GM12865 (cell line): ENCODE data around the gene MAPK13.

ENCODE experiments used
- DNase-seq: peaks from one replicate; pipeline ENCODE4 v3.0.0; 2010; ENCODE audit warnings: low read depth
- H3K4me3 ChIP-seq: 2 replicates; pipeline ENCODE4 v1.5.1; 2011; ENCODE audit warnings: mild to moderate bottlenecking, low read depth, low read length, control low read depth
- TF ChIP-seq, protein P1 (sequence below): IDR thresholded peaks from 2 replicates; pipeline ENCODE4 v1.5.1; 2011; ENCODE audit warnings: low read length, control low read depth, low read depth, inconsistent platforms; ENCODE audit not compliant: insufficient read depth; ENCODE audit errors: missing control alignments

The MAPK13 gene

DNA sequence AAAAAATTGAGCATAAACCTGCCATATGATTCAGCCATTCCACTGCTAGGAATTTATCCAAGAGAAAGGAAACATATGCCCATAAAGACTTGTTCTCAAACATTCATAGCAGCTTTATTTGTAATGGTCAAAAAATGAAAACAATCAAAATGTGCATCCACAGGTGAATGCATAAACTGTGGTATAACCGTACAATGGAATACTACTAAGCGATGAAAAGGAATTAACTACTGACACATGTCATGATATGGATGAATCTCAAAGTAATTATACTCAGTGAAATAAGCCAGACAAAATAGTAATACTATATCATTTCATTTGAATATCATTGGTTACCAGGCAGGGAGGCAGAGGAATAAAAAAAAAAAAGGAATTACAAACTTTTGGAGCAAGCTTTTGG lies 40.4 kb downstream of the MAPK13 start:
- TF ChIP-seq, protein P1, sequence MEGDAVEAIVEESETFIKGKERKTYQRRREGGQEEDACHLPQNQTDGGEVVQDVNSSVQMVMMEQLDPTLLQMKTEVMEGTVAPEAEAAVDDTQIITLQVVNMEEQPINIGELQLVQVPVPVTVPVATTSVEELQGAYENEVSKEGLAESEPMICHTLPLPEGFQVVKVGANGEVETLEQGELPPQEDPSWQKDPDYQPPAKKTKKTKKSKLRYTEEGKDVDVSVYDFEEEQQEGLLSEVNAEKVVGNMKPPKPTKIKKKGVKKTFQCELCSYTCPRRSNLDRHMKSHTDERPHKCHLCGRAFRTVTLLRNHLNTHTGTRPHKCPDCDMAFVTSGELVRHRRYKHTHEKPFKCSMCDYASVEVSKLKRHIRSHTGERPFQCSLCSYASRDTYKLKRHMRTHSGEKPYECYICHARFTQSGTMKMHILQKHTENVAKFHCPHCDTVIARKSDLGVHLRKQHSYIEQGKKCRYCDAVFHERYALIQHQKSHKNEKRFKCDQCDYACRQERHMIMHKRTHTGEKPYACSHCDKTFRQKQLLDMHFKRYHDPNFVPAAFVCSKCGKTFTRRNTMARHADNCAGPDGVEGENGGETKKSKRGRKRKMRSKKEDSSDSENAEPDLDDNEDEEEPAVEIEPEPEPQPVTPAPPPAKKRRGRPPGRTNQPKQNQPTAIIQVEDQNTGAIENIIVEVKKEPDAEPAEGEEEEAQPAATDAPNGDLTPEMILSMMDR, result no peak
- no peak overlapping the region for H3K4me3 ChIP-seq
- DNase-seq, result no peak

DNA sequence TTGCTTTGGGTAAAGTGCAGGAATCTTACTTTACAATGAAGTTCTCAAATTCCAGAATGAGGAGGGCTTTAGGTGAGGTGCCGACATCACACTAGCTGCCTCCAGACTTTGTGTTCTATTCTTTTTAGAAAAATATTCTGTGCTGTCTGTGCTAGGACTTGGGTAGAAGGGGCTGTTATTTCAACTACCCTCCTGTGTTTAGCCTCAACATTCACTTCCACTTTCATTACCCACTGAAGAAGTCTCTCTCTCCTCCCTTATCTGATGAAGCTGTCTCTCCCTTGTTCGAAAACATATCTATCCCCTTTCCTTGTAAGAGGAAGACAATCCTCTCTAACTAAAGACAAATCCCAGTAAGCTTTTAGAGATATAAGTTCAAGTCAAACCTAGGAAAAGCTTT lies 41.3 kb downstream of the MAPK13 start:
- TF ChIP-seq, protein P1, result no peak
- H3K4me3 ChIP-seq, result no peak overlapping the region
- DNase-seq, result peak; percentile 4

DNA sequence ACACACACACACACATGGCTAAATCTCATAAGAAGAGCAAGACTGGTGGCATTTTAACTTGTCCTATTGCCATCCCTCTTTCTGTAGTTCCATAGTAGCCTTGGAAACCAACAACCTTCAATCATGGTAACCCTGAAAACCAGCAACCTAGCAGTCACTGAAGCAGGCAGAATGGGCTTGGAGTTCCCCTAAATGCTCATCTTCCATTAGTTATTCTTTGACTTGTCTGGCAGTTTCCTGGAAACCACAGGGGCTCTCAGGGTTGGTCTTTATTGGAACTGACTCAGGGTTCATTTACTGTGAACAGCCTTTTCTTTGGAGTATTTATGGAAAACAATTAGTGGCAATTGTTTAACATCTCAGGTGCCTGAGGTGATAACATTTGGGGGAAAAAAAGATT lies 46.9 kb downstream of the MAPK13 start:
- peak; percentile 29 for DNase-seq
- TF ChIP-seq, protein P1, result no peak
- no peak overlapping the region for H3K4me3 ChIP-seq

- no peak overlapping the region for H3K4me3 ChIP-seq
- no peak for DNase-seq
- TF ChIP-seq, protein P1, result no peak
These were observed 48.2 kb downstream of the MAPK13 start for GRCh38 chr6:36178544-36178943.

DNA sequence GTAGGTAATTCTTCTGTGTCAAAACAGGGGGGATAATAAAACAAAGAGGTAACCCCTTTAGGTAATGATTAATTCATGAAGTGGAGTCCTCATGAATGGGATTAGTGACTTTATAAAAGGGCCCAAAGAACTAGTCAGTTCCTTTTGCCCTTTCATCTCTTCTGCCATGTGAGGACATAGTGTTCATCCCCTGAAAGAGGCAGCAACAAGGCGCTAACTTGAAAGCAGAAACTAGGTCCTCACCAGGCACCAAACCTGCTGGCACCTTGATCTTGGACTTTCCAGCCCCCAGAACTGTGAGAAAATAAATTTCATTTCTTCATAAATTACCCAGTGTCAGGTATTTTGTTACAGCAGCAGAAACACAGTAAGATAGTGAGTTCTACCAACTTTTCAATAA lies 49.8 kb downstream of the MAPK13 start:
- DNase-seq, result no peak
- TF ChIP-seq, protein P1, result no peak
- no peak overlapping the region for H3K4me3 ChIP-seq

DNA sequence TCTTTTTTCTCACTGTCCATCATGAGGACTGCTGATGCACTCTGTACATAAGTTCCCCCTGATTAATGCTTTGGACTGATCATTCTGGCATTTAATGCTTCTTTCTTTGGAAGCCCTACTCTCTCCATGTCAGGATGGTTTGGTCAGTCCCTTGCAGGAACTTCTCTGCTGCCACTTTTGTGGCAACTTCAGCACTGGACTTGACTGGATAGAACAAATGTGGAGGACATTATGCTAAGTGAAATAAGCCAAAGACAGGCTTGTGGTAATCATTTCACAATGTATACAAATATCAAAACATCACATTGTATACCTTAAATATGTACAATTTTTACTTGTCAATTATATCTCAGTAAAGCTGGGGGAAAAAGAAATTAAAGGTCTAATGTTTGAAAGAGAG lies 54.0 kb downstream of the MAPK13 start:
- no peak overlapping the region for H3K4me3 ChIP-seq
- TF ChIP-seq, protein P1, result no peak
- DNase-seq, result no peak

- DNase-seq, result no peak
- TF ChIP-seq, protein P1, result no peak
- H3K4me3 ChIP-seq, result no peak overlapping the region
These were observed 55.9 kb downstream of the MAPK13 start for GRCh38 chr6:36186199-36186598.
